Activated CD4-positive, alpha-beta T cell treated with anti-CD3 and anti-CD28 coated beads, Interleukin-2, amount 10 ng/mL, durations not matched to agents 7 days and 5 days (primary cell): ENCODE data around the gene BCL11A. TPM values are rescaled to one million over a fixed set of nuclear protein-coding genes. Genes with fewer than 3 reads are reported as not detected.

Experiments
- CTCF ChIA-PET: fragments of 350-600 bp; sonication (Branson Sonifier 250); formaldehyde crosslinking; loops from one replicate; lab custom pipeline; 2021; ENCODE audit warnings: antibody characterized with exemption; lab: Charles Lee
- POLR2A ChIA-PET: fragments of 350-600 bp; sonication (Branson Sonifier 250); formaldehyde crosslinking; loops from one replicate; lab custom pipeline; 2021; ENCODE audit warnings: antibody characterized with exemption; lab: Charles Lee
- DNase-seq: peaks from one replicate; pipeline ENCODE4 v3.0.0-alpha.2; 2020
- H3K27ac Mint-ChIP-seq: one replicate; pipeline ENCODE4 v1.8.0; 2021; ENCODE audit warnings: mild to moderate bottlenecking, moderate library complexity, mixed read lengths
- H3K27me3 Mint-ChIP-seq: one replicate; pipeline ENCODE4 v1.8.0; 2021; ENCODE audit warnings: mixed read lengths
- H3K36me3 Mint-ChIP-seq: one replicate; pipeline ENCODE4 v1.8.0; 2021; ENCODE audit warnings: low read depth, mixed read lengths
- H3K4me1 Mint-ChIP-seq: one replicate; pipeline ENCODE4 v1.8.0; 2021; ENCODE audit warnings: mixed read lengths
- H3K4me3 Mint-ChIP-seq: one replicate; pipeline ENCODE4 v1.8.0; 2021; ENCODE audit warnings: mild to moderate bottlenecking, moderate library complexity, mixed read lengths
- H3K9me3 Mint-ChIP-seq: one replicate; pipeline ENCODE4 v1.8.0; 2021; ENCODE audit warnings: mixed read lengths
- total RNA-seq, 2 experiments: library from RNA; stranded (reverse); gene quantifications; one replicate each; pipeline ENCODE4 v1.2.3, GENCODE V29; 2021

Gene BCL11A
- total RNA-seq, 2 experiments from 2014 or later = 0.04 to 0.30 TPM

GRCh38 chr2:60549238-60549927 lies 4.1 kb downstream of the BCL11A start:
- ChIA-PET CTCF (interaction anchor here (0.7 to 1.0 kb wide), 3 partner anchors 12 to 1524 kb away, joined by 3 to 6 read pairs (median 4); no protein-coding TSS in a partner anchor), POLR2A (no interaction called here)
- Mint-ChIP-seq H3K4me1 (peaks cover 31% of the 10 kb centered on the region), H3K27ac (no peak overlapping the region), H3K36me3 (no peaks in the 10 kb centered on the region), H3K4me3 (peak overlapping the region; percentile 79), H3K9me3 (no peaks in the 10 kb centered on the region), H3K27me3 (peaks cover 84% of the 10 kb centered on the region)
- no peak for DNase-seq

GRCh38 chr2:60548845-60549237 lies 4.6 kb downstream of the BCL11A start:
- Mint-ChIP-seq H3K27ac (no peak overlapping the region), H3K27me3 (peaks cover 83% of the 10 kb centered on the region), H3K36me3 (no peaks in the 10 kb centered on the region), H3K9me3 (no peaks in the 10 kb centered on the region), H3K4me3 (peak overlapping the region; percentile 57), H3K4me1 (peaks cover 31% of the 10 kb centered on the region)
- POLR2A ChIA-PET = no interaction called here
- no peak for DNase-seq
- CTCF ChIA-PET = no interaction called here

GRCh38 chr2:60548311-60548710 lies 5.1 kb downstream of the BCL11A start:
- no peak overlapping the region for H3K27ac Mint-ChIP-seq
- ChIA-PET CTCF (no interaction called here), POLR2A (no interaction called here)
- no peaks in the 10 kb centered on the region for H3K36me3 Mint-ChIP-seq
- no peaks in the 10 kb centered on the region for H3K9me3 Mint-ChIP-seq
- H3K27me3 Mint-ChIP-seq = peaks cover 81% of the 10 kb centered on the region
- DNase-seq = no peak
- peaks cover 29% of the 10 kb centered on the region for H3K4me1 Mint-ChIP-seq
- H3K4me3 Mint-ChIP-seq = no peak overlapping the region

- Mint-ChIP-seq H3K36me3 (no peaks in the 10 kb centered on the region), H3K9me3 (no peaks in the 10 kb centered on the region), H3K4me1 (peaks cover 29% of the 10 kb centered on the region), H3K4me3 (no peak overlapping the region), H3K27ac (no peak overlapping the region), H3K27me3 (peaks cover 83% of the 10 kb centered on the region)
- POLR2A ChIA-PET = no interaction called here
- CTCF ChIA-PET = no interaction called here
- DNase-seq = no peak
Observed at GRCh38 chr2:60547841-60548240, 5.6 kb downstream of the BCL11A start.

GRCh38 chr2:60546756-60547420 lies 6.6 kb downstream of the BCL11A start:
- ChIA-PET CTCF (no interaction called here), POLR2A (interaction anchor here (0.6 kb wide), 1 partner anchor 671 kb away, joined by 3 read pairs; no protein-coding TSS in a partner anchor)
- Mint-ChIP-seq H3K9me3 (no peaks in the 10 kb centered on the region), H3K4me3 (no peak overlapping the region), H3K36me3 (no peaks in the 10 kb centered on the region), H3K27ac (no peak overlapping the region), H3K27me3 (peaks cover 78% of the 10 kb centered on the region), H3K4me1 (peaks cover 27% of the 10 kb centered on the region)
- no peak for DNase-seq

- peaks cover 74% of the 10 kb centered on the region for H3K27me3 Mint-ChIP-seq
Observed at GRCh38 chr2:60544954-60545560, 8.4 kb downstream of the BCL11A start.

GRCh38 chr2:60544062-60544461 lies 9.4 kb downstream of the BCL11A start:
- H3K9me3 Mint-ChIP-seq = no peaks in the 10 kb centered on the region
- ChIA-PET POLR2A (no interaction called here), CTCF (interaction anchor here (0.8 to 1.6 kb wide), 2 partner anchors 22 to 38 kb away, joined by 3 read pairs; no protein-coding TSS in a partner anchor)
- H3K4me3 Mint-ChIP-seq = no peak overlapping the region
- no peaks in the 10 kb centered on the region for H3K36me3 Mint-ChIP-seq
- peaks cover 73% of the 10 kb centered on the region for H3K27me3 Mint-ChIP-seq
- no peak for DNase-seq
- no peak overlapping the region for H3K27ac Mint-ChIP-seq
- H3K4me1 Mint-ChIP-seq = peaks cover 7% of the 10 kb centered on the region

More at GRCh38 chr2:60544954-60545560, 8.4 kb downstream of the BCL11A start:
- CTCF ChIA-PET = interaction anchor here (0.8 kb wide), 1 partner anchor 21 kb away, joined by 3 read pairs; no protein-coding TSS in a partner anchor
- no peak overlapping the region for H3K27ac Mint-ChIP-seq
- peaks cover 15% of the 10 kb centered on the region for H3K4me1 Mint-ChIP-seq
- no peaks in the 10 kb centered on the region for H3K36me3 Mint-ChIP-seq
- H3K4me3 Mint-ChIP-seq = no peak overlapping the region
- no peaks in the 10 kb centered on the region for H3K9me3 Mint-ChIP-seq
- POLR2A ChIA-PET = no interaction called here
- DNase-seq = no peak

GRCh38 chr2:60541056-60541651 lies 12.3 kb downstream of the BCL11A start:
- H3K27me3 Mint-ChIP-seq = peaks cover 62% of the 10 kb centered on the region
- no peak for DNase-seq
- H3K9me3 Mint-ChIP-seq = no peaks in the 10 kb centered on the region
- POLR2A ChIA-PET = interaction anchor here (0.7 kb wide), 1 partner anchor 204 kb away, joined by 3 read pairs; no protein-coding TSS in a partner anchor
- CTCF ChIA-PET = no interaction called here
- H3K4me3 Mint-ChIP-seq = no peak overlapping the region
- no peaks in the 10 kb centered on the region for H3K36me3 Mint-ChIP-seq
- H3K27ac Mint-ChIP-seq = no peak overlapping the region
- peaks cover 6% of the 10 kb centered on the region for H3K4me1 Mint-ChIP-seq

- H3K9me3 Mint-ChIP-seq = no peaks in the 10 kb centered on the region
- ChIA-PET CTCF (no interaction called here), POLR2A (no interaction called here)
- no peak overlapping the region for H3K4me3 Mint-ChIP-seq
- H3K27ac Mint-ChIP-seq = no peak overlapping the region
- no peaks in the 10 kb centered on the region for H3K36me3 Mint-ChIP-seq
- no peak for DNase-seq
- peaks cover 2% of the 10 kb centered on the region for H3K4me1 Mint-ChIP-seq
- peaks cover 58% of the 10 kb centered on the region for H3K27me3 Mint-ChIP-seq
Observed at GRCh38 chr2:60540074-60540473, 13.4 kb downstream of the BCL11A start.

- Mint-ChIP-seq H3K36me3 (no peaks in the 10 kb centered on the region), H3K9me3 (no peaks in the 10 kb centered on the region), H3K27ac (no peak overlapping the region), H3K27me3 (peaks cover 55% of the 10 kb centered on the region), H3K4me1 (no peaks in the 10 kb centered on the region), H3K4me3 (no peak overlapping the region)
- CTCF ChIA-PET = no interaction called here
- POLR2A ChIA-PET = no interaction called here
- no peak for DNase-seq
Observed at GRCh38 chr2:60539140-60539539, 14.3 kb downstream of the BCL11A start.

- no peaks in the 10 kb centered on the region for H3K4me1 Mint-ChIP-seq
- H3K27ac Mint-ChIP-seq = no peak overlapping the region
- DNase-seq = no peak
- CTCF ChIA-PET = no interaction called here
- H3K4me3 Mint-ChIP-seq = no peak overlapping the region
- peaks cover 51% of the 10 kb centered on the region for H3K27me3 Mint-ChIP-seq
- no peaks in the 10 kb centered on the region for H3K9me3 Mint-ChIP-seq
- H3K36me3 Mint-ChIP-seq = no peaks in the 10 kb centered on the region
- POLR2A ChIA-PET = no interaction called here
Observed at GRCh38 chr2:60538101-60538500, 15.4 kb downstream of the BCL11A start.

GRCh38 chr2:60536746-60537145 lies 16.7 kb downstream of the BCL11A start:
- CTCF ChIA-PET = no interaction called here
- Mint-ChIP-seq H3K4me3 (no peak overlapping the region), H3K4me1 (no peaks in the 10 kb centered on the region), H3K9me3 (no peaks in the 10 kb centered on the region), H3K27me3 (peaks cover 56% of the 10 kb centered on the region), H3K27ac (no peak overlapping the region), H3K36me3 (no peaks in the 10 kb centered on the region)
- POLR2A ChIA-PET = no interaction called here
- DNase-seq = no peak
